Epithelial cell of proximal tubule (primary cell): ENCODE results near the gene SYTL3. TPM values are rescaled to one million over a fixed set of nuclear protein-coding genes. Genes with fewer than 3 reads are reported as not detected.
"Not testable (repeated sequence)": the region's sequence is repeated elsewhere in the genome, so short reads cannot be mapped to it uniquely, and the experiment has no call there.

Experiments
- DNase-seq: peaks from one replicate; pipeline ENCODE4 v3.0.0-alpha.2; 2011; ENCODE audit warnings: low read depth
- H3K4me3 ChIP-seq: 2 replicates; pipeline ENCODE4 v1.5.1; 2011; ENCODE audit warnings: low read depth, mild to moderate bottlenecking, low read length
- CTCF ChIP-seq: conservative IDR thresholded peaks from 2 replicates; pipeline ENCODE4 v1.5.1; 2012; ENCODE audit warnings: low read depth, mild to moderate bottlenecking, low read length
- total RNA-seq: library from RNA; depleted of rRNA; stranded (reverse); fragments of >200 nt; gene quantifications from 2 replicates; pipeline ENCODE4 v1.2.3, GENCODE V29; 2015

The SYTL3 gene
- total RNA-seq, 1 donor from 2014 or later = 11.0 TPM

- no peak for TF ChIP-seq CTCF
- no peak overlapping the region for H3K4me3 ChIP-seq
- no peak for DNase-seq
Measured at GRCh38 chr6:158630938-158631616, 18.8 kb upstream of the SYTL3 start.

- H3K4me3 ChIP-seq = no peak overlapping the region
- no peak for TF ChIP-seq CTCF
- DNase-seq = no peak
Measured at GRCh38 chr6:158631678-158632537, 17.9 kb upstream of the SYTL3 start.

- H3K4me3 ChIP-seq, DNase-seq: not testable (repeated sequence)
Measured at GRCh38 chr6:158632538-158633119, 17.2 kb upstream of the SYTL3 start.

DNA sequence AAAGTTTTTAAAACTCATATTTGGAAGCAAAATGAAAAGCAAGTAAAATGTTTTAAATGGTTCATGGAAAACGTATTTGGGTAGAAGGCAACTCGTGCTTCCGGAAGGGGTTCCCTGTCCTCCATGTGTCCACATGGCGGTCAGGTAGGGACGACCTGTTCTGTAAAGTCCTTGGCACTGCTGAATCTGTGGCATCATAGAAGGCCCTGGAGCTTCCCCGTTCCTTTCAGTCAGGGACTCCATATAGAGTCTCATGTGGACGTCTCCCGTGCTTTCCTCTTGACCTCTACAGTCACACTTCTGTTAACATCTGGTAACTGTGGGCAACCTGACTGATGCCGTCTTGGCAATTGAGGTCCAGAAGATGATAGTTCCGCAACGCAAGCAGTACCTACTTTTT lies 16.7 kb upstream of the SYTL3 start:
- DNase-seq = no peak
- no peak for TF ChIP-seq CTCF
- no peak overlapping the region for H3K4me3 ChIP-seq

DNA sequence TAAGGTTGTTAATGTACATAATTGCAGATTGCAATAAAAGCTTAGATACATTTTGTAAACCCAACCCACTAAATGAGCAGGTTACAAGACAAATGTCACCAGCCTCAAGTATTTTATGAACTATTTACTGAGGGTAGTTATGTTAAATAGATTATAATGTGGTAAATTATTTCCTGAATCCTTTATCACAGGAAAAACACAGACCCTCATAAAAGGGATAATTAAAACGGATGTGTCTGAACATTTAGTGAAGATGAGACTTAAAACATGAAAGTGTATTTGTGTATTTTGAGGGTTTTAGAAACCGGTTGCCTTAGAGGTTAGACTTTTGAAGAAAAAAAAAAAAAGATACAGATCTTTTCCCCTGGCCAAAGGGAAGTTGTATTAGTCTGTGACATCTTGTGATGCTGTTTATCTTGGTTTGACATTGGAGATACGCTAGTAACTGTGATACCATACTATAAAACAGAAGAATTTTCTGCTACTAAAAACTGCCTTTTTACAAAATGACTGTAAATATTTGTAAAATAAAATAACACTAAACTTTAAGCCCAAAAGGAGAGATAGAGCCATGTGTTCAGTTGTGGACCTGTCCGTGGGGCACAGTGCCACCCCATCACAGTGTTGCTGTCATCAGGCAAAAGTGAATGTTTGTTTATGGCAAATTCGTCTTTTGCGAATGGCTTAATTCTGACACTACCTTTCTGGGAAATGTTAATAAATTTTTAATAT lies 15.0 kb upstream of the SYTL3 start:
- H3K4me3 ChIP-seq = no peak overlapping the region
- TF ChIP-seq CTCF = no peak
- DNase-seq = no peak

GRCh38 chr6:158635427-158636073 lies 14.3 kb upstream of the SYTL3 start:
- TF ChIP-seq CTCF = no peak
- DNase-seq = no peak
- H3K4me3 ChIP-seq = no peak overlapping the region
